ENCODE measurements around the gene ZNF385A.

DNA sequence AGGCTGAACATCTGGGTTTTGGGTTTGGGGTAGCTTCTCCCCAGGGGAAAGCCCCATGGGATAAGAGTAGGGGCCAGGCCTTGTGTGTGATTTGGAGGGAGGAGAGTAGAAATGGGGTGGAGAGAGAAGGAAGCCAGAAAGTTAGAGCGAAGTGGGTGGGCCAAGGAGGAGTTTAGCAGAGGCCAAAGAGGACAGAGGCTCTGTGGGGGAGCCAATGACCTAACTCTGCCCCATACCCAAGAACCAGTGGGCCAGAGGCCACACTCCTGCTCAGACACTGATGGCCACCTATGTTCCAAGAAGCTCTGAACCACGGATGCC lies 9.3 kb downstream of the ZNF385A start:
- TF ChIP-seq CXXC5 (CRISPR knock-in tag; IDR thresholded peaks at IDR 0.05) (no peak), RHOXF2B (CRISPR knock-in tag; conservative IDR thresholded peaks at IDR 0.05) (no peak)
